Adrenal gland (tissue), 5 donors: ENCODE measurements around the gene GRM4.

Experiments
- POLR2A ChIP-seq, 2 donors: fragments of 450-650 bp; IDR thresholded peaks; one replicate each; pipeline ENCODE4 v1.6.1; 2017; ENCODE audit warnings: antibody characterized with exemption in 2 of 2, mild to moderate bottlenecking in 2 of 2, moderate library complexity in 1 of 2
- TF ChIP-seq, protein P1 (sequence below), 6 experiments: fragments of 450-650 bp in 4 of 6; fragments of 200-600 bp in 2 of 6; sonication (generic) in 1 of 6; IDR thresholded peaks; 1 replicate in 5 of 6; 2 replicates in 1 of 6; pipeline versions ENCODE4 v1.5.1 to v1.8.0; 2016 to 2021; ENCODE audit warnings: antibody characterized with exemption in 6 of 6, mild to moderate bottlenecking in 2 of 6, moderate library complexity in 1 of 6
- donor health status: DM: no; HTN: no; CAD: no.

DNA sequence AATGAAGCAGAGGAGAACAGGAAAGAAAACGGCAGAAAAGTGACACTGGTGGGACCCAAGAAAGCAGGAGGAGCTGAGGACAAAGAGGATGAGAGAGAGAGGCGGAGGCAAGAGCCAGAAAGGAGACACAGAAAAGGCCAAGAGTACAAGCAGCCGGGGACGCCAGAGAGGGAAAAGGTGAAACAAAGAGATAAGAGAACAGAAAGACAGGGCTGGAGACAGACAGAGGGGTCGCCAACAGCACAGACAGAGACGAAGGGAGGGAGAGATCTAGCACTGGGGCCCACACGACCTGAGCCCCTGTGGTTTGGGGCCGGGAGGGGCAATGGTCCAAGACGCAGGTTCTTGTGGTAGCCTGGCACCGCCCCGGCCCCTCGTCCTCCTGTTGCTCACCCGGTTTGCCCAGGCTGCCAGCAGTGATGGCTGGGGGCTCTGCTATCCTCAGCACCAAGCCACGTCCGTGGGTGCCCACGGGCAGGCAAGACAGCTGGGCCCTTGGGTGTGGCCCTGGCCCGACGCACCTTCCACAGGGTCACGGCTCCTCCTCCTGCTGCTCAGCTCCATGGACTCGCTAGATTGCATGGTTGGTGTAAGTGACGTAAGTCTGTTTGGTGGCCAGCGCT lies 123.5 kb downstream of the GRM4 start:
- TF ChIP-seq, protein P1, sequence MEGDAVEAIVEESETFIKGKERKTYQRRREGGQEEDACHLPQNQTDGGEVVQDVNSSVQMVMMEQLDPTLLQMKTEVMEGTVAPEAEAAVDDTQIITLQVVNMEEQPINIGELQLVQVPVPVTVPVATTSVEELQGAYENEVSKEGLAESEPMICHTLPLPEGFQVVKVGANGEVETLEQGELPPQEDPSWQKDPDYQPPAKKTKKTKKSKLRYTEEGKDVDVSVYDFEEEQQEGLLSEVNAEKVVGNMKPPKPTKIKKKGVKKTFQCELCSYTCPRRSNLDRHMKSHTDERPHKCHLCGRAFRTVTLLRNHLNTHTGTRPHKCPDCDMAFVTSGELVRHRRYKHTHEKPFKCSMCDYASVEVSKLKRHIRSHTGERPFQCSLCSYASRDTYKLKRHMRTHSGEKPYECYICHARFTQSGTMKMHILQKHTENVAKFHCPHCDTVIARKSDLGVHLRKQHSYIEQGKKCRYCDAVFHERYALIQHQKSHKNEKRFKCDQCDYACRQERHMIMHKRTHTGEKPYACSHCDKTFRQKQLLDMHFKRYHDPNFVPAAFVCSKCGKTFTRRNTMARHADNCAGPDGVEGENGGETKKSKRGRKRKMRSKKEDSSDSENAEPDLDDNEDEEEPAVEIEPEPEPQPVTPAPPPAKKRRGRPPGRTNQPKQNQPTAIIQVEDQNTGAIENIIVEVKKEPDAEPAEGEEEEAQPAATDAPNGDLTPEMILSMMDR (IDR thresholded peaks at IDR 0.05), result no peak
- no peak for TF ChIP-seq POLR2A (IDR thresholded peaks at IDR 0.05)
